Uterus (tissue), 2 donors: ENCODE results near the gene FHOD1.
A peak's percentile ranks its signal among the peaks of the same experiment; 100 is the strongest.

Source experiments
- CTCF ChIP-seq, 4 experiments: fragments of 200-600 bp in 2 of 4; fragments of 450-650 bp in 2 of 4; sonication (generic) in 2 of 4; IDR thresholded peaks; one replicate each; pipeline ENCODE4 v1.5.1; 2016 to 2019; ENCODE audit warnings: antibody characterized with exemption in 4 of 4, mild to moderate bottlenecking in 2 of 4, moderate library complexity in 1 of 4
- POLR2A ChIP-seq, 2 donors: fragments of 450-650 bp; IDR thresholded peaks; one replicate each; pipeline ENCODE4 v1.6.1; 2016; ENCODE audit warnings: antibody characterized with exemption in 2 of 2, mild to moderate bottlenecking in 1 of 2, moderate library complexity in 1 of 2

DNA sequence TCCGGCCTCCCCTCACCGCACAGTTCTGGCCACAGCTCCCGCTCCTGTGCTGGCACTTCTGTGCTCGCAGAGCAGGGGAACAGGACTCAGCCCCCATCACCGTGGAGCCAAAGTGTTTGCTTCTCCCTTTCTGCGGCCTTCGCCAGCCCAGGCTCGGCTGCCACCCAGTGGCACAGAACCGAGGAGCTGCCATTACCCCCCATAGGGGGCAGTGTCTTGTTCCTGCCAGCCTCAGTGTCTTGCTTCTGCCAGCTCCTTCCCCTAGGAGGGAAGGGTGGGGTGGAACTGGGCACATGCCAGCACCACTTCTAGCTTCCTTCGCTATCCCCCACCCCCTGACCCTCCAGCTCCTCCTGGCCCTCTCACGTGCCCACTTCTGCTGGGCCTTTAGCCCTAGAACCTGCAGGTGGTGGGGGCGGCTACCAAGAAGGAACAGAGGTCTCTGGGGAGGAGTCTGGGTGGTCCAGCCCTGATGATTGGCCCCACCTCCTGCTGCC lies 49.0 kb downstream of the FHOD1 start:
- TF ChIP-seq CTCF (IDR thresholded peaks at IDR 0.05) (peak; percentile 13 to 46 (median 32)), POLR2A (IDR thresholded peaks at IDR 0.05) (no peak)
